ENCODE data around the gene ASGR1. TPM values are rescaled to one million over a fixed set of nuclear protein-coding genes. Genes with fewer than 3 reads are reported as not detected.
A peak's percentile ranks its signal among the peaks of the same experiment; 100 is the strongest.
"Not testable (repeated sequence)": the region's sequence is repeated elsewhere in the genome, so short reads cannot be mapped to it uniquely, and the experiment has no call there.

Gene ASGR1
- total and polyA plus RNA-seq, 9 donors, result 1.5 to 3.4 (median 2.1) TPM

- Histone ChIP-seq H3K27me3 (ENCODE audit: control insufficient read depth, insufficient read depth, low read length) (peaks cover 23% of the 10 kb centered on the region), H3K4me3 (ENCODE audit: low read length) (no peak overlapping the region)
- peak; percentile 12 for DNase-seq
These were observed 41.8 kb downstream of the ASGR1 start for GRCh38 chr17:7137171-7137943.

DNA sequence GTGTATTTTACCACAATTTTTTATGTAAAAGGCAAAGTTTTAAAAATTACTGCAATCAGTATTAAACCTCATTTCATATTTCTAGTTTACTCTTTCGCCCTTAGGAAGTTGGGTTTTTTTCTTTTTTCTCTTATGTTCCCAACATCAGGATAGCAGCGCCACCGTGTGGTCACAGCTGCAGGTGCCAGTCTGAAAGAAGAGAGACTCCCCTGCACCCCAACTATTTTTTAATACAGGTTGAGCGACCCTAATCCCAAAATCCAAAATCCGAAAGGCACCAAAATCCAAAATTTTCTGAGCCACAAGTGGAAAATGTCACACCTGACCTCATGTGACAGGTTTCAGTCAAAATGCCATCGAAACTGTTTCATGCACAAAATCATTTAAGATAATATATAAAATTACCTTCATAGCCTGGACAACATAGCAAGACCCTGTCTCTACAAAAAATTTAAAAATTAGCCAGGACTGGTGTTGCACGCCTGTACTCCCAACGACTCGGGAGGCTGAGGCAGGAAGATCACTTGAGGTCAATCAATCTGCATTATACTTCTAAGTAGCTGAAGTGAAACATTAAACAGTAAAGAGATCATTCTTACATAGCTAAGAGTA lies 42.8 kb downstream of the ASGR1 start:
- Histone ChIP-seq H3K27me3 (ENCODE audit: control insufficient read depth, insufficient read depth, low read length) (peaks cover 25% of the 10 kb centered on the region), H3K9me3 (replicated peaks; ENCODE audit: control insufficient read depth, low read depth, low read length) (no peaks in the 10 kb centered on the region), H3K4me3 (ENCODE audit: low read length) (no peak overlapping the region), H3K4me1 (ENCODE audit: control insufficient read depth, insufficient read depth, low read length) (peaks cover 10% of the 10 kb centered on the region), H3K36me3 (ENCODE audit: control insufficient read depth, insufficient read depth, low read length) (no peaks in the 10 kb centered on the region), H3K27ac (ENCODE audit: low read length) (no peak overlapping the region)
- WGBS (ENCODE audit: insufficient coverage), result 0% methylated on average over 3 of the region's 9 CpGs
- DNase-seq, result peak; percentile 80

More at GRCh38 chr17:7137171-7137943, 41.8 kb downstream of the ASGR1 start:
- Histone ChIP-seq H3K27ac (ENCODE audit: low read length) (no peak overlapping the region), H3K9me3 (replicated peaks; ENCODE audit: control insufficient read depth, low read depth, low read length) (no peaks in the 10 kb centered on the region), H3K36me3 (ENCODE audit: control insufficient read depth, insufficient read depth, low read length) (no peaks in the 10 kb centered on the region), H3K4me1 (ENCODE audit: control insufficient read depth, insufficient read depth, low read length) (peaks cover 10% of the 10 kb centered on the region)
- 28% methylated on average over 10 of the region's 13 CpGs for WGBS (ENCODE audit: insufficient coverage)

- 59% methylated on average over 18 of the region's 20 CpGs for WGBS (ENCODE audit: insufficient coverage)
- Histone ChIP-seq H3K27me3 (ENCODE audit: control insufficient read depth, insufficient read depth, low read length) (peaks cover 25% of the 10 kb centered on the region), H3K36me3 (ENCODE audit: control insufficient read depth, insufficient read depth, low read length) (no peaks in the 10 kb centered on the region), H3K4me1 (ENCODE audit: control insufficient read depth, insufficient read depth, low read length) (peaks cover 13% of the 10 kb centered on the region), H3K4me3 (ENCODE audit: low read length) (no peak overlapping the region), H3K27ac (ENCODE audit: low read length) (no peak overlapping the region), H3K9me3 (replicated peaks; ENCODE audit: control insufficient read depth, low read depth, low read length) (no peaks in the 10 kb centered on the region)
- no peak for DNase-seq
These were observed 45.3 kb downstream of the ASGR1 start for GRCh38 chr17:7133916-7134315.

- Histone ChIP-seq H3K4me3 (ENCODE audit: low read length) (no peak overlapping the region), H3K36me3 (ENCODE audit: control insufficient read depth, insufficient read depth, low read length) (no peaks in the 10 kb centered on the region), H3K27me3 (ENCODE audit: control insufficient read depth, insufficient read depth, low read length) (peaks cover 22% of the 10 kb centered on the region), H3K27ac (ENCODE audit: low read length) (no peak overlapping the region), H3K4me1 (ENCODE audit: control insufficient read depth, insufficient read depth, low read length) (peaks cover 13% of the 10 kb centered on the region), H3K9me3 (replicated peaks; ENCODE audit: control insufficient read depth, low read depth, low read length) (no peaks in the 10 kb centered on the region)
- DNase-seq, result peak; percentile 57
- WGBS (ENCODE audit: insufficient coverage), result 15% methylated on average over 14 of the region's 19 CpGs
These were observed 45.7 kb downstream of the ASGR1 start for GRCh38 chr17:7133424-7133823.

- Histone ChIP-seq H3K9me3 (replicated peaks; ENCODE audit: control insufficient read depth, low read depth, low read length) (no peaks in the 10 kb centered on the region), H3K4me3 (ENCODE audit: low read length) (no peak overlapping the region), H3K27ac (ENCODE audit: low read length) (peak overlapping the region; percentile 62), H3K4me1 (ENCODE audit: control insufficient read depth, insufficient read depth, low read length) (peaks cover 13% of the 10 kb centered on the region), H3K27me3 (ENCODE audit: control insufficient read depth, insufficient read depth, low read length) (peaks cover 21% of the 10 kb centered on the region), H3K36me3 (ENCODE audit: control insufficient read depth, insufficient read depth, low read length) (no peaks in the 10 kb centered on the region)
- peak; percentile 43 for DNase-seq
- no CpG with 5 or more reads among the region's 7 CpGs for WGBS (ENCODE audit: insufficient coverage)
These were observed 46.6 kb downstream of the ASGR1 start for GRCh38 chr17:7132511-7133094.

DNA sequence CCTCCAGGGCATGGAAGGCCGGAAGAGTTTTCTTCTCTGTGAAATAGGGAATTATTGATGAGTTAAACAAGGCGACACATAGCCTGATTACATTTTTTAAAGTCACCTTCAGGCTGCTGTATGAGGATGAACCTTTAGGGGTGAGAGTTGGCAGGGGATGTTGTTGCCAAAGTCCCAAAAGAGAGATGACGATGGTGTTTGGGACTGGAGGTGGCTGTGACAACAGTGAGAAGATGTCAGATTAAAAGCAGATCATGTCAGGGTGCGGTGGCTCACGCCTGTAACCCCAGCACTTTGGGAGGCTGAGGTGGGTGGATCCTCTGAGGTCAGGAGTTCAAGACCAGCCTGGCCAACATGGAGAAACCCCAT lies 47.8 kb downstream of the ASGR1 start:
- H3K27me3 ChIP-seq (ENCODE audit: control insufficient read depth, insufficient read depth, low read length), result peaks cover 17% of the 10 kb centered on the region
- H3K9me3 ChIP-seq (replicated peaks; ENCODE audit: control insufficient read depth, low read depth, low read length), result no peaks in the 10 kb centered on the region
- H3K27ac ChIP-seq (ENCODE audit: low read length), result peak overlapping the region; percentile 6
- H3K36me3 ChIP-seq (ENCODE audit: control insufficient read depth, insufficient read depth, low read length), result no peaks in the 10 kb centered on the region
- no peak for DNase-seq
- peaks cover 13% of the 10 kb centered on the region for H3K4me1 ChIP-seq (ENCODE audit: control insufficient read depth, insufficient read depth, low read length)
- 66% methylated on average over 3 of the region's 5 CpGs for WGBS (ENCODE audit: insufficient coverage)
- no peak overlapping the region for H3K4me3 ChIP-seq (ENCODE audit: low read length)

GRCh38 chr17:7130621-7131422 lies 48.3 kb downstream of the ASGR1 start:
- Histone ChIP-seq H3K36me3 (ENCODE audit: control insufficient read depth, insufficient read depth, low read length) (no peaks in the 10 kb centered on the region), H3K4me3 (ENCODE audit: low read length) (no peak overlapping the region), H3K4me1 (ENCODE audit: control insufficient read depth, insufficient read depth, low read length) (peaks cover 13% of the 10 kb centered on the region), H3K27ac (ENCODE audit: low read length) (peak overlapping the region; percentile 6), H3K27me3 (ENCODE audit: control insufficient read depth, insufficient read depth, low read length) (peaks cover 17% of the 10 kb centered on the region), H3K9me3 (replicated peaks; ENCODE audit: control insufficient read depth, low read depth, low read length) (no peaks in the 10 kb centered on the region)
- WGBS (ENCODE audit: insufficient coverage), result 31% methylated on average over 4 of the region's 11 CpGs
- DNase-seq, result peak; percentile 48

- Histone ChIP-seq H3K36me3 (ENCODE audit: control insufficient read depth, insufficient read depth, low read length) (no peaks in the 10 kb centered on the region), H3K4me1 (ENCODE audit: control insufficient read depth, insufficient read depth, low read length) (peaks cover 13% of the 10 kb centered on the region), H3K27me3 (ENCODE audit: control insufficient read depth, insufficient read depth, low read length) (peaks cover 17% of the 10 kb centered on the region), H3K9me3 (replicated peaks; ENCODE audit: control insufficient read depth, low read depth, low read length) (no peaks in the 10 kb centered on the region), H3K4me3 (ENCODE audit: low read length) (no peak overlapping the region), H3K27ac (ENCODE audit: low read length) (no peak overlapping the region)
- WGBS (ENCODE audit: insufficient coverage), result 90% methylated on average over 2 of the region's 8 CpGs
- DNase-seq, result no peak
These were observed 49.9 kb downstream of the ASGR1 start for GRCh38 chr17:7129311-7129710.

DNA sequence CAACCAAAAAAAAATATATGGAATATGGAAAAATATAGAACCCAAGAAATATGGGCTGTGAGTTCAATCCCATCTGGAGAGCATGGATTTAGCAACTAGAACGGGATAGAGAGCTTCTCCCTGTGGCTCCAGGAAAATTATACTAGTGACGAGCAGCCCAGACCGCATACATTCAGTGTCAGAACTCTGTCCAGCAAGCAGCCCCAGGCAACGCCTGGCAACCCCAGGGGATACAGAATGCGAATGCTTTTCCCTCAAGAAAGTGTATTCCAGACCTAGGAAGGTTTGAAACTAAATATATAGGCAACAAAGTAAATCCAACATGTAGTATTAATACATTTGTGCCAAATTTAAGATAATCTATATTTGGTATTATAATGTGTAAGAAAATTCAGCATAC lies 51.0 kb downstream of the ASGR1 start:
- H3K27me3 ChIP-seq (ENCODE audit: control insufficient read depth, insufficient read depth, low read length), result peaks cover 11% of the 10 kb centered on the region
- no peaks in the 10 kb centered on the region for H3K36me3 ChIP-seq (ENCODE audit: control insufficient read depth, insufficient read depth, low read length)
- no peaks in the 10 kb centered on the region for H3K9me3 ChIP-seq (replicated peaks; ENCODE audit: control insufficient read depth, low read depth, low read length)
- DNase-seq, result no peak
- WGBS (ENCODE audit: insufficient coverage), result 28% methylated on average over 3 of the region's 5 CpGs
- no peak overlapping the region for H3K4me3 ChIP-seq (ENCODE audit: low read length)
- H3K27ac ChIP-seq (ENCODE audit: low read length), result no peak overlapping the region
- H3K4me1 ChIP-seq (ENCODE audit: control insufficient read depth, insufficient read depth, low read length), result peaks cover 8% of the 10 kb centered on the region

GRCh38 chr17:7127501-7127900 lies 51.7 kb downstream of the ASGR1 start:
- not testable (repeated sequence) for H3K36me3 ChIP-seq (ENCODE audit: control insufficient read depth, insufficient read depth, low read length); H3K27ac ChIP-seq (ENCODE audit: low read length); H3K9me3 ChIP-seq (replicated peaks; ENCODE audit: control insufficient read depth, low read depth, low read length); H3K27me3 ChIP-seq (ENCODE audit: control insufficient read depth, insufficient read depth, low read length); H3K4me1 ChIP-seq (ENCODE audit: control insufficient read depth, insufficient read depth, low read length); H3K4me3 ChIP-seq (ENCODE audit: low read length); DNase-seq
- WGBS (ENCODE audit: insufficient coverage), result no CpG with 5 or more reads among the region's 5 CpGs

Measured in muscle of leg (tissue), 11 donors.